CD14-positive monocyte (primary cell): ENCODE data around the gene BSND. TPM values are rescaled to one million over a fixed set of nuclear protein-coding genes. Genes with fewer than 3 reads are reported as not detected.

ENCODE experiments used
- DNase-seq, 3 donors: peaks; one replicate each; pipeline ENCODE4 v3.0.0-alpha.2; 2011 to 2022
- H2AFZ ChIP-seq: 2 replicates; pipeline ENCODE4 v1.6.0; 2012; ENCODE audit warnings: mild to moderate bottlenecking, low read depth, low read length, inconsistent platforms; ENCODE audit not compliant: insufficient read depth, poor library complexity, severe bottlenecking
- H3K27ac ChIP-seq, 2 donors: 1 replicate in 1 of 2; 2 replicates in 1 of 2; pipeline ENCODE4 v1.5.1; 2012 to 2013; ENCODE audit warnings: low read length in 2 of 2, control low read depth in 1 of 2, inconsistent platforms in 1 of 2, low read depth in 1 of 2, mild to moderate bottlenecking in 1 of 2
- H3K27me3 ChIP-seq, 2 donors: one replicate each; pipeline versions ENCODE4 v1.6.0 to v1.6.1; 2011 to 2013; ENCODE audit warnings: low read length in 2 of 2; ENCODE audit not compliant: control insufficient read depth in 2 of 2, insufficient read depth in 2 of 2
- H3K36me3 ChIP-seq, 2 donors: replicated peaks in 1 of 2; 1 replicate in 1 of 2; 2 replicates in 1 of 2; pipeline versions ENCODE4 v1.5.1 to v1.6.1; 2012 to 2013; ENCODE audit warnings: low read length in 2 of 2, control low read depth in 1 of 2, inconsistent platforms in 1 of 2, mild to moderate bottlenecking in 1 of 2; ENCODE audit not compliant: insufficient read depth in 2 of 2, control insufficient read depth in 1 of 2
- H3K4me1 ChIP-seq, 2 donors: 1 replicate in 1 of 2; 2 replicates in 1 of 2; pipeline versions ENCODE4 v1.5.1 to v1.6.1; 2012 to 2013; ENCODE audit warnings: low read length in 2 of 2, control low read depth in 1 of 2, inconsistent platforms in 1 of 2, mild to moderate bottlenecking in 1 of 2, moderate library complexity in 1 of 2; ENCODE audit not compliant: insufficient read depth in 2 of 2, control insufficient read depth in 1 of 2
- H3K4me2 ChIP-seq: replicated peaks from 2 replicates; pipeline ENCODE3; 2012; ENCODE audit warnings: low read length, moderate library complexity, mild to moderate bottlenecking; ENCODE audit not compliant: poor library complexity, severe bottlenecking; ENCODE audit errors: extremely low read depth
- H3K4me3 ChIP-seq, 3 experiments: fragments of 200-600 bp in 1 of 3; sonication (generic) in 1 of 3; replicated peaks in 1 of 3; 1 replicate in 2 of 3; 2 replicates in 1 of 3; pipeline ENCODE4 v1.5.1; 2011 to 2013; ENCODE audit warnings: low read length in 3 of 3, mild to moderate bottlenecking in 3 of 3, control low read depth in 2 of 3, low read depth in 2 of 3, inconsistent platforms in 1 of 3, moderate library complexity in 1 of 3
- H3K79me2 ChIP-seq: 2 replicates; pipeline ENCODE4 v1.6.0; 2012; ENCODE audit warnings: mild to moderate bottlenecking, control low read depth, inconsistent platforms, low read length, moderate library complexity; ENCODE audit not compliant: insufficient read depth
- H3K9ac ChIP-seq: 2 replicates; pipeline ENCODE4 v1.6.0; 2017; ENCODE audit warnings: low read length, mild to moderate bottlenecking; ENCODE audit not compliant: insufficient read depth, poor library complexity, severe bottlenecking
- H3K9me3 ChIP-seq, 2 donors: replicated peaks in 1 of 2; 1 replicate in 1 of 2; 2 replicates in 1 of 2; pipeline versions ENCODE4 v1.5.1 to v1.6.1; 2012 to 2013; ENCODE audit warnings: low read length in 2 of 2, control low read depth in 1 of 2; ENCODE audit not compliant: control insufficient read depth in 1 of 2, insufficient read depth in 1 of 2
- H4K20me1 ChIP-seq: 2 replicates; pipeline ENCODE4 v1.6.0; 2012; ENCODE audit warnings: mild to moderate bottlenecking, low read length, control low read depth, moderate library complexity; ENCODE audit not compliant: insufficient read depth
- H3K27ac Mint-ChIP-seq, 7 donors: one replicate each; pipeline ENCODE4 v1.8.0; 2020; ENCODE audit warnings: mild to moderate bottlenecking in 7 of 7, mixed read lengths in 7 of 7, moderate library complexity in 6 of 7, inconsistent platforms in 2 of 7
- H3K27me3 Mint-ChIP-seq, 3 donors: one replicate each; pipeline ENCODE4 v1.8.0; 2021 to 2022; ENCODE audit warnings: low read depth in 3 of 3, mild to moderate bottlenecking in 3 of 3, mixed read lengths in 3 of 3, moderate library complexity in 3 of 3, inconsistent platforms in 1 of 3
- H3K36me3 Mint-ChIP-seq, 2 donors: one replicate each; pipeline ENCODE4 v1.8.0; 2020; ENCODE audit warnings: mixed read lengths in 2 of 2, inconsistent platforms in 1 of 2, mild to moderate bottlenecking in 1 of 2
- H3K4me1 Mint-ChIP-seq: one replicate; pipeline ENCODE4 v1.8.0; 2020; ENCODE audit warnings: mild to moderate bottlenecking, mixed read lengths
- H3K4me3 Mint-ChIP-seq, 2 donors: one replicate each; pipeline ENCODE4 v1.8.0; 2020; ENCODE audit warnings: mild to moderate bottlenecking in 2 of 2, mixed read lengths in 2 of 2, moderate library complexity in 1 of 2
- H3K9me3 Mint-ChIP-seq, 7 donors: one replicate each; pipeline ENCODE4 v1.8.0; 2020 to 2022; ENCODE audit warnings: mixed read lengths in 7 of 7, mild to moderate bottlenecking in 6 of 7, moderate library complexity in 6 of 7, inconsistent platforms in 2 of 7
- whole genome bisulfite sequencing: methylation state at CpG from one replicate; pipeline ENCODE4 v1.1.5; 2013; ENCODE audit warnings: missing lambda C conversion rate; ENCODE audit not compliant: insufficient coverage; 5-methylcytosine and 5-hydroxymethylcytosine counted together
- intact Hi-C, 2 donors: fragments of 100-400 bp; cut with micrococcal nuclease; formaldehyde crosslinking; loops; one replicate each; pipeline versions ENCODE4 v1.15.0 to v1.15.1; 2023
- polyA plus RNA-seq, 3 donors: library from polyadenylated mRNA; depleted of rRNA in 1 of 3; unstranded in 2 of 3; stranded (reverse) in 1 of 3; fragments of 300-500 nt in 2 of 3; fragments of >200 nt in 1 of 3; fragmentation: Illumina TruSeq in 2 of 3; gene quantifications; 1 replicate in 2 of 3; 2 replicates in 1 of 3; pipeline ENCODE4 v1.2.3, GENCODE V29; 2012 to 2021
- TF ChIP-seq, protein P1 (sequence below): fragments of 200-600 bp; IDR thresholded peaks from one replicate; pipeline ENCODE4 v1.8.0; 2022; ENCODE audit warnings: antibody characterized with exemption, mild to moderate bottlenecking

Gene BSND
- polyA plus RNA-seq, 3 donors, result not detected

DNA sequence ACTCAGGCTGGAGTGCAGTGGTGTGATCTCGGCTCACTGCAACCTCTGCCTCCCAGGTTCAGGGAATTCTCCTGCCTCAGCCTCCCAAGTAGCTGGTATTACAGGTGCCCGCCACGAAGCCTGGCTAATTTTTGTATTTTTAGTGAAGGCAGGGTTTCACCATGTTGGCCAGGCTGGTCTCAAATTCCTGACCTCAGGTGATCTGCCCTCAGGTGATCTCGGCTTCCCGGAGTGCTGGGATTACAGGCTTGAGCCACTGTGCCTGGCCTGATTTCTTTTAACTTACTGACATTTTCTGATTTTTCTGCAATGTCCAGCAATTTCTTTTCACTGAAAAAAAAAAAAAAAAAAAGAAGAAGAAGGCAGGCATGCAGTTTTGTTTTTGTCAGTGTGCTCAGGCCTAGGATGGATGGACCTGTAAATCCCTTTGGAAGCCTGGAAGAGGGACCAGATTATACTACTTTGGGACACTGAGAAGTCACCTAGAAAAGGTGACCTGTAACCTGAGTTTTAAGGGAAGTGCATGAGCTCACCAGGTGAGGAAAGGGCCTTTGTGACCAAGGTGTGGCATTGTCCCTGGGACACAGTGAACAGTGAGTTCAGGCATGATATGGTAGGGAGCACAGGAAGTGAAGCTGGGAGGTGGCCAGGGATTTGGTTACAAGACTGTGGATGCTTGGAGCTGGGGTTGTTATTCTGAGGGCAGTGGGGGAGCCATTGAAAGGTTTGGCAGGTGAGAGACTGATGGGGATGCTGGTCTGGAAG, 21.0 kb upstream of the BSND start:
- Mint-ChIP-seq H3K4me1 (peaks cover 9% of the 10 kb centered on the region), H3K4me3 (peak overlapping the region in 1 of 2 donors; percentile 24), H3K27ac (no peak overlapping the region), H3K9me3 (peaks cover 0 to 2% (median 0%) of the 10 kb centered on the region in 7 donors), H3K27me3 (peaks cover 43 to 65% (median 52%) of the 10 kb centered on the region in 3 donors), H3K36me3 (peaks cover 0 to 5% of the 10 kb centered on the region in 2 donors)
- Histone ChIP-seq H3K9me3 (no peaks in the 10 kb centered on the region), H3K4me1 (peaks cover 0 to 4% of the 10 kb centered on the region in 2 donors), H4K20me1 (no peaks in the 10 kb centered on the region), H3K27me3 (peaks cover 21 to 47% of the 10 kb centered on the region in 2 donors), H2AFZ (no peak overlapping the region), H3K27ac (no peak overlapping the region), H3K79me2 (no peaks in the 10 kb centered on the region), H3K9ac (no peak overlapping the region), H3K4me3 (no peak overlapping the region), H3K36me3 (no peaks in the 10 kb centered on the region), H3K4me2 (no peak overlapping the region)
- intact Hi-C loops, result no loop called here
- WGBS, result 100% methylated on average over 2 of the region's 5 CpGs
- TF ChIP-seq, protein P1, sequence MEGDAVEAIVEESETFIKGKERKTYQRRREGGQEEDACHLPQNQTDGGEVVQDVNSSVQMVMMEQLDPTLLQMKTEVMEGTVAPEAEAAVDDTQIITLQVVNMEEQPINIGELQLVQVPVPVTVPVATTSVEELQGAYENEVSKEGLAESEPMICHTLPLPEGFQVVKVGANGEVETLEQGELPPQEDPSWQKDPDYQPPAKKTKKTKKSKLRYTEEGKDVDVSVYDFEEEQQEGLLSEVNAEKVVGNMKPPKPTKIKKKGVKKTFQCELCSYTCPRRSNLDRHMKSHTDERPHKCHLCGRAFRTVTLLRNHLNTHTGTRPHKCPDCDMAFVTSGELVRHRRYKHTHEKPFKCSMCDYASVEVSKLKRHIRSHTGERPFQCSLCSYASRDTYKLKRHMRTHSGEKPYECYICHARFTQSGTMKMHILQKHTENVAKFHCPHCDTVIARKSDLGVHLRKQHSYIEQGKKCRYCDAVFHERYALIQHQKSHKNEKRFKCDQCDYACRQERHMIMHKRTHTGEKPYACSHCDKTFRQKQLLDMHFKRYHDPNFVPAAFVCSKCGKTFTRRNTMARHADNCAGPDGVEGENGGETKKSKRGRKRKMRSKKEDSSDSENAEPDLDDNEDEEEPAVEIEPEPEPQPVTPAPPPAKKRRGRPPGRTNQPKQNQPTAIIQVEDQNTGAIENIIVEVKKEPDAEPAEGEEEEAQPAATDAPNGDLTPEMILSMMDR, result no peak
- no peak for DNase-seq

DNA sequence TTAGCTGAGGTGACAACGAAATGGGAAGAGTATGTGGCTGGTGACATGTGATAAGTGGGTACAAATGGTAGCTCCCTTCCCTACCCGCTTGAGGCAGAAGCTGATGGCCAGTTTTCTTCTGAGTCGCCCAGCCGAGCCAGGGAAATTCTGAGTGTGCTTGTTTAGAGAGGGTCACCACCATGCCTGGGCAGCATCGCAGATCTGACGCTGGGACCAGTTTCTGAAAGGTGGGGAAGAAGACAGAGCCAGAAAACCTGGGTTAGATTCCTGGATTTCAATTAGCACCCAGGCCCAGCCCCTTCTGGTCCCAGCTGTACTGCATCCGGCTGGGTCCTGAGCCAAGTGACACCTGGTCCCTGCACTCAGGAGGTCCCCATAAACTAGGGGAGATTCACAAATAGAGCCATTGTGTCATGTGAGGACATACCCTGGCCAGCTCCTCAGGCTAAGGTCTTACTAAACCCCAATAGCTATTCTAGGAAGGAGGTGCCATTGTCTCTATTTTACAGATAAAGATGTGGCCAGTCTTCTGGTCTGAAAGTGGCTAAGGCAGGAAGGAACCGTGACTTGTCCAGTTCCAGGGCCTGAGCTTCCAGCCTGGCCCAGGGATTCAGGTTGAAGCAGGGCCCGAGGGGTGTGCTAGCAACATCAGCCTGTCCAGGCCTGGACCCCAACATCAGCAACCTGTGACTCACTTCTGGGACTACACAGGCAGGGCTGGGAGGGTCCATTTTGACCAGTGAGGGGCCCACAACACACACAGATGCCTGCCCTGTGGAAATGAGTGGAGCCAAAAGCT, 20.0 kb upstream of the BSND start:
- intact Hi-C loops, result no loop called here
- no peak overlapping the region for H2AFZ ChIP-seq
- H3K4me3 ChIP-seq, result no peak overlapping the region
- H3K4me2 ChIP-seq, result no peak overlapping the region
- no peaks in the 10 kb centered on the region for H3K9me3 ChIP-seq
- H3K27ac ChIP-seq, result no peak overlapping the region
- Mint-ChIP-seq H3K9me3 (peaks cover 0 to 2% (median 0%) of the 10 kb centered on the region in 7 donors), H3K4me3 (no peak overlapping the region), H3K27me3 (peaks cover 45 to 63% (median 53%) of the 10 kb centered on the region in 3 donors), H3K27ac (no peak overlapping the region), H3K4me1 (no peaks in the 10 kb centered on the region), H3K36me3 (peaks cover 0 to 5% of the 10 kb centered on the region in 2 donors)
- H3K36me3 ChIP-seq, result no peaks in the 10 kb centered on the region
- no peaks in the 10 kb centered on the region for H3K79me2 ChIP-seq
- WGBS, result 98% methylated on average over 9 of the region's 9 CpGs
- no peaks in the 10 kb centered on the region for H3K4me1 ChIP-seq
- H3K27me3 ChIP-seq, result peaks cover 21 to 44% of the 10 kb centered on the region in 2 donors
- no peak for DNase-seq
- TF ChIP-seq, protein P1, result no peak
- H3K9ac ChIP-seq, result no peak overlapping the region
- H4K20me1 ChIP-seq, result no peaks in the 10 kb centered on the region
